Lower lobe of right lung (tissue), 2 donors: ENCODE results near the gene MFGE8. TPM values are rescaled to one million over a fixed set of nuclear protein-coding genes. Genes with fewer than 3 reads are reported as not detected.

Experiments
- ATAC-seq, 2 donors: fragments of 200-7000 bp; cut with Tn5 transposase; one replicate each; pipeline ENCODE4 v1.9.1; 2020 to 2022; ENCODE audit warnings: mild to moderate bottlenecking in 2 of 2, moderate library complexity in 2 of 2
- DNase-seq: peaks from one replicate; pipeline ENCODE4 v3.0.0-alpha.2; 2020
- H3K27ac ChIP-seq: fragments of 200-600 bp; one replicate; pipeline ENCODE4 v1.8.0; 2022
- H3K27me3 ChIP-seq: fragments of 200-600 bp; one replicate; pipeline ENCODE4 v1.8.0; 2022; ENCODE audit warnings: low read depth
- H3K36me3 ChIP-seq: fragments of 200-600 bp; one replicate; pipeline ENCODE4 v1.8.0; 2022; ENCODE audit warnings: mild to moderate bottlenecking
- H3K4me1 ChIP-seq: fragments of 200-600 bp; one replicate; pipeline ENCODE4 v1.8.0; 2022
- H3K4me3 ChIP-seq: fragments of 200-600 bp; one replicate; pipeline ENCODE4 v1.8.0; 2022; ENCODE audit warnings: mild to moderate bottlenecking
- H3K9me3 ChIP-seq: fragments of 200-600 bp; one replicate; pipeline ENCODE4 v1.8.0; 2022
- CTCF ChIP-seq: fragments of 200-600 bp; IDR thresholded peaks from one replicate; pipeline ENCODE4 v1.8.0; 2022; ENCODE audit warnings: antibody characterized with exemption, mild to moderate bottlenecking
- intact Hi-C: fragments of 100-400 bp; cut with DNase I; formaldehyde crosslinking; loops from one replicate; pipeline ENCODE4 v1.11.0; 2022
- total RNA-seq: library from RNA; stranded (reverse); fragmentation: NEBNext Ultra II Directional; extraction: Animal tissue kit (Norgen Biotek cat#: 25700); gene quantifications from one replicate; pipeline ENCODE4 v1.2.1, GENCODE V29; 2021
- donor health status: DM: no; HTN: yes; CAD: no; lungs with severe emphysema.

Gene MFGE8
- total RNA-seq, 1 donor from 2014 or later: 125 TPM

GRCh38 chr15:88907111-88907510 is 6.1 kb downstream of the MFGE8 start:
- peaks cover 21% of the 10 kb centered on the region for H3K36me3 ChIP-seq
- H3K9me3 ChIP-seq: no peaks in the 10 kb centered on the region
- H3K4me3 ChIP-seq: no peak overlapping the region
- no peak for ATAC-seq
- no peak overlapping the region for H3K27ac ChIP-seq
- peaks cover 24% of the 10 kb centered on the region for H3K4me1 ChIP-seq
- no peaks in the 10 kb centered on the region for H3K27me3 ChIP-seq
- no peak for DNase-seq
- TF ChIP-seq CTCF: no peak
- intact Hi-C loops: no loop called here

- intact Hi-C loops: no loop called here
- H3K4me3 ChIP-seq: no peak overlapping the region
- peaks cover 18% of the 10 kb centered on the region for H3K4me1 ChIP-seq
- peaks cover 23% of the 10 kb centered on the region for H3K36me3 ChIP-seq
- DNase-seq (no peak), ATAC-seq (no peak)
- no peak for TF ChIP-seq CTCF
- H3K27me3 ChIP-seq: no peaks in the 10 kb centered on the region
- no peaks in the 10 kb centered on the region for H3K9me3 ChIP-seq
- no peak overlapping the region for H3K27ac ChIP-seq
Measured at GRCh38 chr15:88906551-88906950, 6.6 kb downstream of the MFGE8 start.

- TF ChIP-seq CTCF: no peak
- no peak for ATAC-seq
- no peak overlapping the region for H3K27ac ChIP-seq
- no peaks in the 10 kb centered on the region for H3K27me3 ChIP-seq
- H3K4me3 ChIP-seq: no peak overlapping the region
- H3K36me3 ChIP-seq: peaks cover 27% of the 10 kb centered on the region
- peaks cover 17% of the 10 kb centered on the region for H3K4me1 ChIP-seq
- intact Hi-C loops: no loop called here
- no peaks in the 10 kb centered on the region for H3K9me3 ChIP-seq
- no peak for DNase-seq
Measured at GRCh38 chr15:88906130-88906529, 7.0 kb downstream of the MFGE8 start.

GRCh38 chr15:88905576-88905975 is 7.6 kb downstream of the MFGE8 start:
- ATAC-seq (no peak), DNase-seq (no peak)
- no peak for TF ChIP-seq CTCF
- Histone ChIP-seq H3K36me3 (peaks cover 27% of the 10 kb centered on the region), H3K27me3 (no peaks in the 10 kb centered on the region), H3K4me3 (no peak overlapping the region), H3K9me3 (no peaks in the 10 kb centered on the region), H3K27ac (no peak overlapping the region), H3K4me1 (peaks cover 12% of the 10 kb centered on the region)
- intact Hi-C loops: no loop called here

- peak; percentile 82 to 89 for ATAC-seq
- no peaks in the 10 kb centered on the region for H3K27me3 ChIP-seq
- H3K9me3 ChIP-seq: no peaks in the 10 kb centered on the region
- no peak overlapping the region for H3K4me3 ChIP-seq
- no peak overlapping the region for H3K27ac ChIP-seq
- peak; percentile 82 for DNase-seq
- H3K36me3 ChIP-seq: peaks cover 27% of the 10 kb centered on the region
- TF ChIP-seq CTCF: peak; percentile 100
- intact Hi-C loops: no loop called here
- H3K4me1 ChIP-seq: peaks cover 12% of the 10 kb centered on the region
Measured at GRCh38 chr15:88904624-88905327, 8.4 kb downstream of the MFGE8 start.
